Urothelium cell line (cell line): ENCODE data around the gene KIAA1549.
"Not testable (repeated sequence)": the region's sequence is repeated elsewhere in the genome, so short reads cannot be mapped to it uniquely, and the experiment has no call there.

Experiments used
- DNase-seq: peaks from one replicate; pipeline ENCODE4 v3.0.0; 2011; ENCODE audit warnings: low spot score, mixed read lengths
- FAIRE-seq: peaks from 2 replicates; lab custom pipeline; 2011; peaks lifted over from hg19 to GRCh38; lab: Jason Lieb, UNC

KIAA1549 gene

GRCh38 chr7:138821912-138822311, 159.3 kb downstream of the KIAA1549 start:
- DNase-seq = no peak
- no peak for FAIRE-seq

GRCh38 chr7:138819625-138820024, 161.6 kb downstream of the KIAA1549 start:
- FAIRE-seq = no peak

GRCh38 chr7:138816650-138817049, 164.5 kb downstream of the KIAA1549 start:
- no peak for FAIRE-seq

More at GRCh38 chr7:138819625-138820024, 161.6 kb downstream of the KIAA1549 start:
- no peak for DNase-seq

GRCh38 chr7:138814816-138815332, 166.3 kb downstream of the KIAA1549 start:
- DNase-seq = no peak
- no peak for FAIRE-seq

More at GRCh38 chr7:138816650-138817049, 164.5 kb downstream of the KIAA1549 start:
- DNase-seq = no peak

GRCh38 chr7:138813945-138814344, 167.2 kb downstream of the KIAA1549 start:
- FAIRE-seq = no peak
- no peak for DNase-seq

- not testable (repeated sequence) for FAIRE-seq
Observed at GRCh38 chr7:138811327-138811726, 169.9 kb downstream of the KIAA1549 start.

GRCh38 chr7:138809346-138809745, 171.8 kb downstream of the KIAA1549 start:
- FAIRE-seq (no peak), DNase-seq (no peak)

More at GRCh38 chr7:138811327-138811726, 169.9 kb downstream of the KIAA1549 start:
- not testable (repeated sequence) for DNase-seq

GRCh38 chr7:138804618-138805017, 176.6 kb downstream of the KIAA1549 start:
- FAIRE-seq (no peak), DNase-seq (no peak)

GRCh38 chr7:138802706-138803105, 178.5 kb downstream of the KIAA1549 start:
- no peak for FAIRE-seq
- no peak for DNase-seq

- DNase-seq = no peak
Observed at GRCh38 chr7:138801256-138801655, 179.9 kb downstream of the KIAA1549 start.

GRCh38 chr7:138799336-138800000, 181.7 kb downstream of the KIAA1549 start:
- FAIRE-seq (no peak), DNase-seq (no peak)

More at GRCh38 chr7:138801256-138801655, 179.9 kb downstream of the KIAA1549 start:
- FAIRE-seq = no peak

GRCh38 chr7:138798836-138799235, 182.4 kb downstream of the KIAA1549 start:
- no peak for FAIRE-seq

GRCh38 chr7:138797715-138798320, 183.4 kb downstream of the KIAA1549 start, which contains the start of the genes ATP6V0A4 and TMEM213:
Gene ATP6V0A4 (minus strand): TSS chr7:138798196. CDS start chr7:138771247, 26,949 bp downstream.
Gene TMEM213 (plus strand): TSS chr7:138797994. CDS start chr7:138798105, 111 bp downstream.
- no peak for DNase-seq
- no peak for FAIRE-seq

More at GRCh38 chr7:138798836-138799235, 182.4 kb downstream of the KIAA1549 start:
- no peak for DNase-seq

- DNase-seq, FAIRE-seq: not testable (repeated sequence)
Observed at GRCh38 chr7:138797046-138797445, 184.1 kb downstream of the KIAA1549 start.

- FAIRE-seq (no peak), DNase-seq (no peak)
Observed at GRCh38 chr7:138796038-138796615, 185.1 kb downstream of the KIAA1549 start.

GRCh38 chr7:138785587-138786437, 195.4 kb downstream of the KIAA1549 start:
- FAIRE-seq (no peak), DNase-seq (peak; percentile 64)

GRCh38 chr7:138784692-138785091, 196.5 kb downstream of the KIAA1549 start:
- DNase-seq (no peak), FAIRE-seq (no peak)
